Stimulated activated CD8-positive, alpha-beta memory T cell treated with anti-CD3 and anti-CD28 coated beads, Interleukin-7, amount 100 ng/mL, for 1 hour (primary cell): ENCODE measurements around the gene PRR7.

Experiments used
- DNase-seq, 2 donors: peaks; one replicate each; pipeline ENCODE4 v3.0.0-alpha.2; 2020; ENCODE audit warnings: low read depth in 2 of 2

The PRR7 gene

DNA sequence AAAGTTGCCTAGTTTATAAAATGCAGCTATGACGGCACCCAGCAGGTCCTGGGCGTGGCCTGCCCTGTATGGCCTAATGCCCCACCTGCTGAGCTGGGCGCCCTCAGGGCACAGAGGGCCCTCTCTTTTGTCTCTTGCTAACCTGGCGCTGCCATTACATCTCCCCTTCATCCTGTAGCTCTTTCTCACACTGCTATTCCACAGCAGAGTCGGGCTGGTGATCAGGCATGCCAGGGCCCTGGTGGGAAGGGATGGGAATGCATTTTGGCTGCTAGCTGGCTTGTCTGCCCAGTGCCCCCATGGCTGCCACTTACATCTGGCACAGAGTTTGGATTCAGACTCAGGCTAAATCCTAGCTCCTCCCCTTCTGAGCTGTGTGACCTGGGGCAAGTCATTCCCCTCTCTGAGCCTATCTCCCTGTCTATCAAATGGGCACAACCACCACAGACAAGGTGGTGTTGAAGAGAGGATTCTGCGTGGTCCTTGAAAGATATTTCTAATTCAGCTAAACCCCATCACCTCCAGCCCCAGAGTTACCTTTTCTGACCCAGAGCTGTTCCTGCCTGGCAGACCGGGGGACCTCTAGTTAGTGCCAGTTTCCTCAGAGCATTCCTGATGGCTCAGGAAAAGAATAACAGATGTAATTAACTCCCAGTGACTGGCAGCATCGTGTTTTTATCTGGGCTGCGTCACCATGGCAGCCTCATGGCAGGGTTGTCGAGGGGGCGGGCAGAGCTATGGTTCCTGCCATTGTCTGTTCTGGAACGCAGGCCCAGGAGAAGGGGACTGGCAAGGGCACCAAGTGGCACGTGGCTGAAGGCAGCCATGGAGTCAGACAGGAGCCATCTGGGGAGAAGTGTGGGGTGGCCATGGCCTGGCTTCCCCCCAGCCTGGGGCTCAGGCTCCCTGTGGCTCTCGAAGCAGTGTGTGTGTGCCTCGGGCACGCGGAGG is 6.3 kb downstream of the PRR7 start:
- DNase-seq, result no peak

DNA sequence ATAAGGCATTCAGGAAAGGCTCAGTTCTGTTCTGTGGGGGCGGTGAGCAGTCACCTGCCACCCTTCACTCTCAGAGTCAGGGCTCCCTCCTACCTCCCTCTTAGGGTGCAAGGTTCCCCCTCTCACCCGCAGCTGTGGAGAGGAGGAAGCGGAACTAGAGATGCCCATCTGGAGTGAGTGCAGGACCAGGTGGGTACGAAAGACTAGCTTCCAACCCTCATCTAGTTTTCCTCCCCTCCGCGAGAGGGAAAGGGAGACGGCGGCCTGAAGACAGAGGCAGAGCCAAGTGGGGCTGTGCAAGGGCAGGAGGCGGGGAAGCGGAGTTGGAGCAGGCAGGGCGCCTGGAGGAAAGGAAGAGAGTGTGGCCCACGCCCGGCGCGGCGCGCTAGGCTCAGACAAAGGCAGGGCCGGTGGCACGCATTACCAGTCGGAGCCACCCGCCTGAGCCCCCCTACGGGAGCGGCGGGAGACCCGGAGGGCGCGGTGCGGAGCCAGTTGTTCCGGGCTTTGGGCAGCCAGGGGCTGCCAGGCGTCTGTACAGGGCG is 7.3 kb downstream of the PRR7 start:
- no peak for DNase-seq

DNA sequence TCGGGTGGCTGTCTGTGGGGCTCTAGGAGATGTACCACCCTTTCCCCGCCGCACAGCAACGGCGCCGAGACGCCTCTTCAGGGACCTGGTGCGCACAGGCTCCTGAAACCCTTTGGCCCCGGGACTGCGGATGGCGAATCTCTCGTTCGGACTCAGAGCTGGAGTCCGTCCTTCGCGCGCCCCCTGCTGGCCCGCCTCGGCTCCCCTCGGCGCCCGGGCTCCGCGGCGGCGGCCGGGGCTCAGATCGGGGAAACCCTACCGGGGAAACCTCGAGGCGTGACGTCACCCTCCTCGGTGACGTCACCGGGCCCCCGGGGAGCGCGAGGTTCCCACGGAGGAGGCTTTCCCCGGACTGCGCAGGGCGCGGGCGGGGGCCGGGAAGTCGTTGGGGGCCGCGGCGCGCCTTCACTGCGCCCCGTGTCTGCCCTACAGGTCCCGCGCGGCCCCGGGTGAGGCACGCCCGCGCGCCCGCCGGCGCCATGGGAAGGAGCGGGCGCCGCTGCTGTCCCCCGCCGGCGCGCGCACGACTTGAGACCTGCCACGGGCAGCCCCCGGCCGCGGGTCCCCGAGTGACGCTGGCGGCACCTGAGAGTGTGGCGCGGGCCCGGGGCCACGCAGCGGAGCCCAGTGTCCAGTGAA is 7.9 kb downstream of the PRR7 start:
- DNase-seq, result peak; percentile 91 to 93

DNA sequence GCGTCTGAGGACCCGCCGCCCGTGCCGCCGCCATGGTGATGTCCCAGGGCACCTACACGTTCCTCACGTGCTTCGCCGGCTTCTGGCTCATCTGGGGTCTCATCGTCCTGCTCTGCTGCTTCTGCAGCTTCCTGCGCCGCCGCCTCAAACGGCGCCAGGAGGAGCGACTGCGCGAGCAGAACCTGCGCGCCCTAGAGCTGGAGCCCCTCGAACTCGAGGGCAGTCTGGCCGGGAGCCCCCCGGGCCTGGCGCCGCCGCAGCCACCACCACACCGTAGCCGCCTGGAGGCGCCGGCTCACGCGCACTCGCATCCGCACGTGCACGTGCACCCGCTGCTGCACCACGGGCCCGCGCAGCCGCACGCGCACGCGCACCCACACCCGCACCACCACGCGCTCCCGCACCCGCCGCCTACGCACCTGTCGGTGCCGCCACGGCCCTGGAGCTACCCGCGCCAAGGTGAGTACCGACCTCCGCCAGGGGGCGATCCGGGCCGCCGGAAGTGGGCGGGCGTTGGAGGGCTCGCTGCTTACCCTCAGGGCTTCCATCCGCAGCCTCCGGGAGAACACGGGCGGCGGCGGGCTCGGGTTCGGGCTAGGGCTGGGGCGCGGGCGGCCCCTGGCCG is 8.5 kb downstream of the PRR7 start:
- peak; percentile 83 to 85 for DNase-seq

DNA sequence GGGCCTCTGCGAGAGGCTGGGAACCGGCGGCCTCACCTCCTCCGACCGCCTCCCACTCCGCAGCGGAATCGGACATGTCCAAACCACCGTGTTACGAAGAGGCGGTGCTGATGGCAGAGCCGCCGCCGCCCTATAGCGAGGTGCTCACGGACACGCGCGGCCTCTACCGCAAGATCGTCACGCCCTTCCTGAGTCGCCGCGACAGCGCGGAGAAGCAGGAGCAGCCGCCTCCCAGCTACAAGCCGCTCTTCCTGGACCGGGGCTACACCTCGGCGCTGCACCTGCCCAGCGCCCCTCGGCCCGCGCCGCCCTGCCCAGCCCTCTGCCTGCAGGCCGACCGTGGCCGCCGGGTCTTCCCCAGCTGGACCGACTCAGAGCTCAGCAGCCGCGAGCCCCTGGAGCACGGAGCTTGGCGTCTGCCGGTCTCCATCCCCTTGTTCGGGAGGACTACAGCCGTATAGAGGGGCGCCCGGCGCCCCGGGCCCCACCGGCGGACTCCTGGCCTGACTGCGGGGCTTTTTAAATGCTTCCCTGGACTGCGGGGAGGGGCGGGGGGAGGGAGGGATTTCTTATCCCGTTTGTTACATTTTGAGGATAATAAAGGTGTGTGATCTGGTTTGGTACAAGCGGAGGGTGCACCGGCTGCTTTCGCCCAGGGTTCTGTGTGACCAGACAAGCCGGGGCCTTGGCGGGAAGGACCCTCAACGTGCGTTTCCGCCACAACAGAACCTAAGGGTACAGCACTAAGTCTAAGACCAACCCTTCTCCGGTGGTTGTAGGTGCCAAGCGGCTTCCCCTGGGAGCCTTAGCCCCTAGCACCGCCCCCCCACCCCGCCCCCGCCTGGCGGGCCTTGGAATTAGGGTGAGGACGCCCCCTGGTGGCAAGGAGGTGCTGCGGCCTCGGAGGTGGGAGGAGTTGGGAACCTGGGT is 9.3 kb downstream of the PRR7 start:
- peak; percentile 93 to 97 for DNase-seq

DNA sequence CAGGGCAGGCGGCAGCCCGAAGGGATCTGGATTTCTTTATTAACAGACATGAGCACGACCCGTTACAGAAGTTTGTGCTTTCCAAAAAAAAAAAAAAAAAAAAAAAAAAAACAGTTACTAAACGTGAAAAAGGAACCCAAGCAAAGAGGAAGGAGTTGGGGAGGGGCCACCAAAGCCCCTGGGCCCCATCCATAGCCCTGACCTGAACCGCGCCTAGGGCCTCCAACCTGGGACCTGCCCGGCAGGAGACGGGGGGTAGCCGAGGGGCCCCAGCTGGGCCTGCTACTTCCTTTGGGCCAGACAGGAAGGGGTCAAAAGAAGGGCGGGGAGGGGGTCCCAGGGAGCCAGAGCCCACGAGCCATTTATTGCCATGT is 10.0 kb downstream of the PRR7 start:
- no peak for DNase-seq

DNA sequence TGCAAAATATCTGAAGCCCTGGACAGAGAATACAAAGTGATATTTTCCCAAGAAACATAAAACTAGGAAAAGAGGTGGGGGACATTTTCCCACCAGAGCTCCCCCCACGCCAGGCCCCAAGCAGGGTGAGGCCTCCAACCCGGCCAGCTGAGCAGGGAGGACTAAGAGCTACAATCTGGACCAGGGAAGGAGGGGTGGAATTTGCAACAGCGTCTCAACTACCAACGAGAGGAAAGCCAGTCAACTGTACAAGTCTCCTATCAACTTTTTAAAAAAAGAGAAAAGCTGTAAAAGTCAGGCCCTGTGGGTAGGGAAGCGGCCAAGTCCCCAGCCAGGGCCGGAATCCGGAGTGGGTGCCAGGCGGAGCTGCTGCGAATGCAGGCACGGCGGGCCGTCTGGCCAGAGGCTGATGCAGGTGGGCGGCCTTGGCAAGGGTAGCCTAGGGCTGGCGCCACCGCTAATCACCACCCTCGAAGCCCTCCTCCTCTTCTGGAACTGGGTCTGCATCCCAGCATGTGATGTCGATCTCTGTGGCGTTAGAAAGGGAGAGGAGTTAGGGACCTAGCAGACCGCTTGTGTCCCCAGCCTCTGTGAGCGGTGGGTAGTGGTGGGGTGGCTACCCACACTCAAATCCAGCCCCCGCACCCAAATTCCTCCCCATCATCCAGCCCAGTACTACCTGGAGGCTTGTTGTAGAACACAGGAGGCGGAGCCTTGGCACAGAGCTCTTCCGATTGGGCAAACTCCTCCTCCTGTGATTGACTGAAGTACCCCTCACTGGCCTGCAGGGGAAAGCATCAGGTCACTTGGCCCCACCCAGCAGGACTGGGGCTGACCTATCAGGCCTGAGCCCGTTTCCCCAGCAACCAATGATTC is 10.6 kb downstream of the PRR7 start:
- no peak for DNase-seq

DNA sequence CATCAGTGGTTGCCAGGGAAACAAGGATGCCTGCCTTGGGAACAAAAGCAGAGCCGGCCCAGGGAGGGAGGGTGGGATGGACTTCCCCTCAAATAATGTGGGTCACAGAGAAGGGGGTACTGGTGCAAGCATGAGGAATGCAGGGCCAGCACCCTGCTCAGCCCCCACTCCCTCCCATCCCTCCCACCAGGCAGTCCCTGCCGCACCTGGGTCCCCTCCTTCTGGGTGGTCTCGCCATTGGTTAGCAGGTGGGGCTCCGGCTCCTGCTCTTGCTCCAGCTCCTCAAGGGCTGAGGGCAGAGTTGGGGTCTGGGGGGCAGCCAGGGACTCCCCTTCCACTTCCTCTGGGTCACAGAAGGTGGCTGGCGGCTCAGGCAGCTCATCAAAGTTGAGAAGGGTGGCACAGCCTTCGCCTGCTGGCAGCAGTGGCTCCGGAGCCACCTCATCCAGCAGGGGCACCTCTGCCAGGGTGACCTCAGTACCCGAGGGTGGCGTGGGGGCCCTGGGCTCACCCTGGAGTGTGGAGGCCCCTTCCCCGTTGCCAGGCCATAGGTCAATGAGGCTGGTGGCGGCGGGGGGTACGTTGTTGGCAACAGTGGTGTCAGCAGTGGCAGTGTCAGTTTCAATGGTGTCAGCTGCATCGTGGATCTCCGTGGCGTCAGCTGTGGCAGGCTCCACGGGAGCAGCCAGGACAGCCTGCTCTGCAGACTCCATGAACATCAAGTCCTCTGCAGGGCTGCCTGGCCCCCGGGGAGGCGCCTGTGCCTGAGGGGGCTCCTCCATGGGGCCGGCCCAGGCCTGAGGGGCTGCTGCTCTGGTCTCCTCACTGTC is 11.5 kb downstream of the PRR7 start:
- DNase-seq, result no peak

DNA sequence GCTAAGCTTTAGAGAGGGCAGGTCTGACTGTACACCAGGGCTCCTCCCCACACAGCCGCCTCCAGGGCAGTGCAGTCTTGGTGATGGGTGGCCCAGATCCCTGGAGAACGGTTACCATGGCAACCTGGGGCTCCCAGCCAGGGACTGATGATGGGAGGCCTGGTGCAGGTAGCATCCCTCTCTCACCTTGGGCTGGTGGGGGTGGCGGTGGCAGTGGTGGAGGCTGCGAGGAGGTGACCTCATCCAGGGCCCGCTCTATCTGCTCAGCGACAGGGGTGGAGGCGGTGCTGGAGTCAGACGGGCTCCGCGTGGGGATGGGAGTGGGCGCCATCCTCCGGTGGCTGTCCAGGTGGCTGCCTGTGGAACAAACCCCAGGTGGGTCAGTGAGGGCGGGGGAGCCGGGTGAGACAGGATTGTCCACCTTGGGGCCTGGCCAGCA is 12.3 kb downstream of the PRR7 start:
- DNase-seq, result no peak

DNA sequence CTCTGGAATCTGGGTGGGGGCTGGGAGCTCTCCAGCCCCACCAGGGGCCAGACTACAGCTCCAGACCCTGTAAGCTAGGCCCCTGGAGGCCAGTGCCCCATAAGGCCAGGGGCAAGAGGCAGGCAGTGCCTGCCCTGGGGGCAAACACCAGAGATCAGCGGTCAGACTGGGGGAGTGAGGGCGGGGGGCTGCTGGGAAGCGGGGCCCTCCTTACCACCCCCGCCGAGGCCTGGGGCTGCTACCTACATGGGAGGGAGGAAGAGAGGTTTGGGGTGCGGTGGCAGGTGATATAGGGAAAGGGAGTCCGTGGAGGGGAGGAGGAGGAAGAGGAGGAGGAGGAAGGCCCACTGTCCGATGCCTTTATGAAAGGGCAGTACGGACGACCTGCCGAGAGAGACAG is 12.7 kb downstream of the PRR7 start:
- DNase-seq, result no peak

DNA sequence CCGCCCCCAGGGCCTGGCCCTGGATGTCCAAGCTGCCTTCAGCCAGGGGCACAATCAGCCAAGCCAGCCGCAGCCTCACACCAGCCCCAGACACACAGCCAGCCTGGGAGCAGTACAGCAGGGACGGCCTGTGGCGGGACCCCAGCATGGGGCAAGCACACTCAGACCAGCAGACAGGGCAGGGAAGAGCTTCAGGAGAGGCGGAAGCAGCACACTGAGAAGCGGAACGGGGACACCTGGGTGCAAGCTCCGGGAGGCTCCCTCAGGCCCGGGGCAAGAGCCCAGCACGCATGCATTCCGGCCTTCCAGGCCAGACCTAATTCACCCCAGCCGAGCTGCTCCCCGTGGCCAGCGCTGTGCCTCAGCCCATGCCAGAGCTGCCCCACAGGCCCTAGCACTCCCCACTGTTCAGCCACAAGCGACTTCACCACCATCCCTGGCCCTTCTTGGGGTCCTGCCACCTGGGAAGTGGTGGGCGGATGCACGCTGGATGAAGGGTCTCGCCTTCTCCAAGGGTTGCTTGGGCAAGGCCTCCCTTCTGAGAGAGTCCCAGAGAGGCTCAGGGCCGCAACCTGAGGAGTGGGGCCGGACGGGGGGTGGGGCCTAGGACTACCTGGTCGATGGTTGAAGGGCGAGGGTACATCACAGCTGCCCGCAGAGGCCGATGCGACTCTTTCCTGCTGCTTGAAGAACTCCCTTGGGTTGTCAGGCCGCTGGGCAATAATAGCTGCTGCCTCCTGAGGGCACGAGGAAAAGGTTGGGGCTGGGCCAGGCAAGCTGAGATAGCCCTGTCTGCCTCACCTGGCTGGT is 13.4 kb downstream of the PRR7 start:
- no peak for DNase-seq

DNA sequence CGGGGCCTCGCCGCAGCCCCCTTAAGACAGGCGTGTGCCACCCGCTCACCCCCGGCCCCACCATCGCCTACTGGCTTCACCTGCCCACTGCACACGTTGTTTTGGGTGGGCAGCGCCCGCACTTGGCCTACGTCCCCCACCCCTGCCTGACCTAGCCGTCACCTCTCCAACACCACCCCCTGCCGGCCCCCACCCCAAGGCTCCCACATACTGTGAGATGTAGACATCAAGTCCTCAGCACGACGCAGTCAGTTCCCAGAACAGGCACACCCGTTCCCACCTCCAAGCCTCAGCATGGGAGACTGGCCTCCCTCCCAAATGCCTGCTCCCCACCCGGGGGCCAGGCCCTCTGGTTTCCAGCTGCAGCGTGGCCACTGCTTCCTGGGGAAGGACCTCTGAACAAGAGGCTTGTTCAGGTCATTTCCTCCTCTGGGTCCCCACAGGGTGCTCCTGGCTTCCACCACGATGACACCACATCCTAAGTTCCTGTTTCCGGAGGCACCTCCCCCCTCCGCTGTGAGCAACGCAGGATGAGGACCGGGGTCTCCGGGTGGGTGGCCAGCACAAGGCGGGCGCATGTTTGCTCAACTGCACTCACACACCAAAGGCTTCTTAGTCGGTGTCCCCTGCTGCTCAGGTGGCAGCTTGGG is 15.5 kb downstream of the PRR7 start:
- DNase-seq, result no peak

DNA sequence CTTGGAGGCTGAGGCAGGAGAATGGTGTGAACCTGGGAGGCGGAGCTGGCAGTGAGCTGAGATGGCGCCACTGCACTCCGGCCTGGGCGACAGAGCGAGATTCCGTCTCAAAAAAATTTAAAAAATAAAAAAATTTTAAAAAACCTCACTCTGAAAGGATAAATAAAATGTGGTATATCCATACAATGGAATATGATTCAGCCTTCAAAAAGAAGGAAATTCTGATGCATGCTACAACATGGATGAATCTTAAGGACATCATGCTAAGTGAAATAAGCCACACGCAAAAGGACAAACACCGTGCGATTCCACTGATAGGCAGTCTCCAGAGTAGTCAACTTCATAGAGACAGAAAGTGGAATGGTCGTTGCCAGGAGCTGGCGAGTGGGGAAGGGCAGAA is 18.4 kb downstream of the PRR7 start:
- no peak for DNase-seq

DNA sequence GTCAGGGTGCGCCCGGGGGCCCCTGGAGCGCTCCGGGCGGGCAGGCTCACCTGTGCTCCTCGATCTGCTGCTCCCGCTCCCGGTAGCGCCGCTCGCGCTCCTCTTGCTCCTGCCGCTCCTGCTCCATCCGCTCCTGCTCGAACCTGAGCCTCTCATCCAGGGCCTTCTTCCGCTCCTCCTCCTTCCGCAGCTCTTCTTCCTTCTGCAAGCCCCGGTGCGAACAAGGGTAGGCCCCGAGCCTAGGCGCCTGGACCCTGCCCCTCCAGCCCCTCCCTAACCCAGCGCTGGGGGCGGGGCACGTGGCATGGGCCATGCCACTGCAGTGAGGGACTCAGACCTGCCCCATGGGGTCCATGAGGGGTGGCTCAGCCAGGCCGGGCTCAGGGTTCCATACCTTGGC is 20.2 kb downstream of the PRR7 start:
- no peak for DNase-seq

DNA sequence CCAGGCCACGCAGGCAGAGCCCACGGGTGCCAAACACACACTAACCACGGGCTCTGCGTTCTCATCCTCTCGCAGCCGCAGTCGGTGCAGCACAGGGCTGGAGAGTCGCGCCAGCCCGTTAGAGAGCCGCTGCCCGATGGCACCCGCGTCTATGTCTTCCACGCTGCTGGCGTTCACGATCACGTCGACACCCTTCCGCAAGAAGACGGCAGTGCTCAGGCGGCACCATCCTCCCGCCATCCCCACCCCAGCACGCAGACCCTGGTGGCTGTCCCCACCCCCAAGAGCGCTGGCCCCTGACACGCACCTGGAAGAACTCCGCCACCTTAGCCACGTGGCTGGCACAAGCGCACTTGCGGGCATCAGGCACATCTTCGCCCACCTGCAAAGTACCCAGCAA is 20.8 kb downstream of the PRR7 start:
- no peak for DNase-seq

DNA sequence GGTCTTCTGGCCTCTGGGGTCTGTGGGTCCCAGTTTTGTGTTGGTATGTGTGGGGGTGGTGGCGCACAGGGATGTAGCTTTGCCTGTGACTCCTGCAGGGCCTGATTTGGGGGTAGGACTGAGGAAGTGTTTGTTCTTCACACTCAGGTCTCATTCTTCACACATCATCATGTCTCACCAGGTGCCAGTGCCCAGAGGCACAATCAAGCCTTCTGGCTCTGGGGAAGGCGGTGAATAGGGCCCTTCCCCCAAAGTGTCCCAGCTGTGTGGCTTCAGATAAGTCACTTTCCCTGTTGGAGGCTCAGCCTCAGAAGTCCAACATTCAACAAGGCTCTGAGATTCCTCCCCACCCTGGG is 21.7 kb downstream of the PRR7 start:
- DNase-seq, result no peak

DNA sequence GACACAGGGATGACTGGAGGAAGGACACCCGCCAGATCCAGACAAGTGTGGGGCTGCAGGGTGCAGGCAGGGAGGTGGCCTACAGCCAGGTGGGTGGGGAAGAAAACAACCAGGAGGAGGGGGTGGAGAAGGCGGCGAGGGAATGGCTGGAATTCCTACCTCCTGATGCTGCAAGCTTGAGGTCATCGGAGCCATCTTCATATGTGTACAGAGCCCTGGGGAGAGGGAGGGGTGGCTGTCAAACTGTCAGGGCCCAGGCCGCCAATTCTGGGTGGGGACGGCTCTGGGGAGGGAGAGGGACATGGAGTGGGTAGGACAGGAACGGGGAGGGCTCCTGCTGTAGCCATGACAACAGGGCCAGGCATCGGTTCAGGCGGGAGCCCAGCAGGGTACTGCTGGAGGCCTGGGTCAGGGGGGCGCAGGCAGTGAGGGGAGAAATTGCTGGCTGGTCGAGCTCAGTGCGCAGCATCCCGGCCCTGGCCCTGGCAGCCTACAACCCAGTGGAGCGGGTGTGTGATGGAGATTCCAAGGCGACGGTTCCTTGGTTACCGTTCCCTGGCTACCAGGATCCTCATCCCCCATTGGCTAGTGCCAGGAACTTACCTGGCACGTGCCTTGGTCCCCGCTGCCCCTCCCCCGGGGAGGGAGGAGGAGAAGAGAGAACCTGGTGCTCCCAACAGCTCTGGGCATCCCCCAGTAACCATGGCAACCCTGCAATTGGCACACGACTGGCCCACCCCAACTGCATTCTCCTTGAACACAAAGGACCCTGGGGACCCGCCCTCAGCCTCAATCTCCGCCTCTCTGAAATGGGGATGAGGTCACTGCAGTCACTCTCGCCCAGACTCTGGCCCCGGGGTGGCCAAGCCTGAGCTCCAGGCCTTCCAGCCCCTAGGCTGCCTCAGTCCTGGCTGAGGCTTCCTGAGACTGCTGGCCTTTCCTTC is 22.3 kb downstream of the PRR7 start:
- no peak for DNase-seq
